ENCODE results near the gene CLTB. TPM values are rescaled to one million over a fixed set of nuclear protein-coding genes. Genes with fewer than 3 reads are reported as not detected.

CLTB gene
- total and polyA plus RNA-seq, 2 of the 4 experiments (the other 2 are of a cell fraction): 87.6 to 99.9 TPM

- Histone ChIP-seq H3K4me1 (ENCODE audit: control insufficient read depth, insufficient read depth, low read length) (0 out of 2 replicates have a peak, but pooled peaks cover 2% of the 10 kb centered on the region), H3K4me2 (ENCODE audit: low read depth, low read length) (no peak overlapping the region), H3K27ac (ENCODE audit: insufficient read depth, low read length) (no peak overlapping the region), H3K14ac (replicated peaks; ENCODE audit: low read depth, low read length) (no peak overlapping the region), H3K4me3 (ENCODE audit: insufficient read depth, low read depth, low read length) (no peak overlapping the region), H2AK5ac (ENCODE audit: low read depth, low read length) (no peak overlapping the region), H3K56ac (ENCODE audit: extremely low read depth, insufficient read depth, low read length) (no peak overlapping the region), H2BK5ac (ENCODE audit: low read depth, low read length, poor library complexity, severe bottlenecking) (no peak overlapping the region), H4K20me1 (ENCODE audit: insufficient read depth, low read length) (peaks cover 36% of the 10 kb centered on the region), H3K9ac (ENCODE audit: low read depth, low read length) (no peak overlapping the region), H3K4ac (ENCODE audit: low read depth, low read length) (no peak overlapping the region), H2AK9ac (replicated peaks; ENCODE audit: low read depth, low read length, poor library complexity) (no peak overlapping the region), H3K9me3 (ENCODE audit: control insufficient read depth, insufficient read depth, low read length) (no peaks in the 10 kb centered on the region), H2BK15ac (ENCODE audit: low read depth, low read length) (no peak overlapping the region), H2BK120ac (ENCODE audit: low read depth, low read length) (no peak overlapping the region), H4K8ac (ENCODE audit: low read depth in 2 of 2, low read length in 2 of 2) (no peak overlapping the region), H2BK20ac (ENCODE audit: low read depth, low read length) (no peak overlapping the region), H3K9me1 (ENCODE audit: insufficient read depth, low read length) (peaks cover 10% of the 10 kb centered on the region), H4K91ac (ENCODE audit: insufficient read depth, low read depth, low read length) (no peak overlapping the region), H3K27me3 (ENCODE audit: control insufficient read depth, insufficient read depth, low read length) (no peaks in the 10 kb centered on the region), H4K5ac (ENCODE audit: low read depth, low read length) (no peak overlapping the region), H3K79me1 (ENCODE audit: low read depth in 1 of 2, low read length in 2 of 2) (peaks cover 37 to 44% of the 10 kb centered on the region in 2 experiments), H3K23ac (ENCODE audit: low read depth, low read length) (no peak overlapping the region), H2AFZ (replicated peaks; ENCODE audit: low read length, poor library complexity) (no peak overlapping the region), H3K18ac (ENCODE audit: low read depth, low read length) (no peak overlapping the region), H3K36me3 (ENCODE audit: control insufficient read depth, insufficient read depth, low read length) (peaks cover 74% of the 10 kb centered on the region)
- ATAC-seq (ENCODE audit: low read depth) (no peak), DNase-seq (no peak)
- ChIA-PET CTCF (interaction anchor here (1.0 kb wide), 1 partner anchor 11 kb away, joined by 3 read pairs; the partner anchor contains the start of gene KIAA1191), POLR2A (ENCODE audit: unreplicated experiment) (no interaction called here)
- TF ChIP-seq MAZ (IDR thresholded peaks at IDR 0.05; ENCODE audit: borderline replicate concordance, low read depth, low read length): no peak
- no peak for TF ChIP-seq CTCF (conservative IDR thresholded peaks at IDR 0.05; ENCODE audit: low read depth, low read length)
- TF ChIP-seq BHLHE40 (IDR thresholded peaks at IDR 0.05; ENCODE audit: low read depth, low read length): no peak
- intact Hi-C loops (cut with micrococcal nuclease) (no loop called here), dilution Hi-C loops (cut with HindIII; ENCODE audit: low sequenced_read_pairs, unreplicated experiment) (no loop called here), in situ Hi-C loops (cut with MboI; ENCODE audit: low sequenced_read_pairs) (no loop called here)
- BruUV-seq (replicated peaks): no TSS peak
- WGBS, 2 experiments (ENCODE audit: extremely low coverage in 2 of 2, insufficient read length in 1 of 2): no CpG with 5 or more reads among the region's 8 CpGs
These were observed 65.9 kb downstream of the CLTB start for GRCh38 chr5:176350416-176350815.

All from IMR-90 (cell line).